Measurements from ENCODE around the gene RNLS.

The RNLS gene

GRCh38 chr10:88620441-88620840 lies 37.3 kb upstream of the RNLS start:
- H3K9me3 ChIP-seq (ENCODE audit: low read length) = no peaks in the 10 kb centered on the region
- H3K27me3 ChIP-seq (ENCODE audit: insufficient read depth, low read length) = no peaks in the 10 kb centered on the region
- H3K9me2 ChIP-seq (ENCODE audit: low read depth, low read length) = no peaks in the 10 kb centered on the region
- no peaks in the 10 kb centered on the region for H3K36me3 ChIP-seq (ENCODE audit: insufficient read depth, low read length)
- no peaks in the 10 kb centered on the region for H3K4me1 ChIP-seq (ENCODE audit: insufficient read depth, low read length, severe bottlenecking)
- no peak overlapping the region for H3K9ac ChIP-seq (ENCODE audit: low read length)
- H3K4me2 ChIP-seq (ENCODE audit: low read length) = no peak overlapping the region
- H3F3A ChIP-seq (ENCODE audit: insufficient read depth, low read length) = no peaks in the 10 kb centered on the region
- no peak overlapping the region for H2AFZ ChIP-seq (ENCODE audit: low read length)
- H3K79me2 ChIP-seq (ENCODE audit: insufficient read depth, low read length) = no peaks in the 10 kb centered on the region
- H4K20me1 ChIP-seq (ENCODE audit: insufficient read depth, low read length) = no peaks in the 10 kb centered on the region
- no peak overlapping the region for H3K27ac ChIP-seq (ENCODE audit: low read depth, low read length, poor library complexity, severe bottlenecking)
- TF ChIP-seq CTCF (IDR thresholded peaks at IDR 0.05; ENCODE audit: low read length) (no peak), EZH2 (IDR thresholded peaks at IDR 0.05; ENCODE audit: borderline replicate concordance, low read length) (no peak)
- no peak overlapping the region for H3K4me3 ChIP-seq (ENCODE audit: low read depth, low read length, poor library complexity, severe bottlenecking)

GRCh38 chr10:88618496-88618895 lies 35.4 kb upstream of the RNLS start:
- no peak overlapping the region for H2AFZ ChIP-seq (ENCODE audit: low read length)
- no peak overlapping the region for H3K27ac ChIP-seq (ENCODE audit: low read depth, low read length, poor library complexity, severe bottlenecking)
- no peak overlapping the region for H3K4me3 ChIP-seq (ENCODE audit: low read depth, low read length, poor library complexity, severe bottlenecking)
- no peaks in the 10 kb centered on the region for H3K27me3 ChIP-seq (ENCODE audit: insufficient read depth, low read length)
- H4K20me1 ChIP-seq (ENCODE audit: insufficient read depth, low read length) = no peaks in the 10 kb centered on the region
- no peaks in the 10 kb centered on the region for H3K36me3 ChIP-seq (ENCODE audit: insufficient read depth, low read length)
- no peaks in the 10 kb centered on the region for H3F3A ChIP-seq (ENCODE audit: insufficient read depth, low read length)
- no peak overlapping the region for H3K9ac ChIP-seq (ENCODE audit: low read length)
- TF ChIP-seq EZH2 (IDR thresholded peaks at IDR 0.05; ENCODE audit: borderline replicate concordance, low read length) = no peak
- TF ChIP-seq CTCF (IDR thresholded peaks at IDR 0.05; ENCODE audit: low read length) = no peak
- no peaks in the 10 kb centered on the region for H3K9me2 ChIP-seq (ENCODE audit: low read depth, low read length)
- H3K79me2 ChIP-seq (ENCODE audit: insufficient read depth, low read length) = no peaks in the 10 kb centered on the region
- no peak overlapping the region for H3K4me2 ChIP-seq (ENCODE audit: low read length)
- no peaks in the 10 kb centered on the region for H3K4me1 ChIP-seq (ENCODE audit: insufficient read depth, low read length, severe bottlenecking)
- H3K9me3 ChIP-seq (ENCODE audit: low read length) = no peaks in the 10 kb centered on the region

GRCh38 chr10:88617772-88618300 lies 34.7 kb upstream of the RNLS start:
- Histone ChIP-seq H2AFZ (ENCODE audit: low read length) (no peak overlapping the region), H3F3A (ENCODE audit: insufficient read depth, low read length) (no peaks in the 10 kb centered on the region), H3K4me2 (ENCODE audit: low read length) (no peak overlapping the region), H3K9ac (ENCODE audit: low read length) (no peak overlapping the region), H3K27ac (ENCODE audit: low read depth, low read length, poor library complexity, severe bottlenecking) (no peak overlapping the region), H4K20me1 (ENCODE audit: insufficient read depth, low read length) (no peaks in the 10 kb centered on the region), H3K9me2 (ENCODE audit: low read depth, low read length) (no peaks in the 10 kb centered on the region), H3K27me3 (ENCODE audit: insufficient read depth, low read length) (no peaks in the 10 kb centered on the region), H3K4me3 (ENCODE audit: low read depth, low read length, poor library complexity, severe bottlenecking) (no peak overlapping the region), H3K36me3 (ENCODE audit: insufficient read depth, low read length) (no peaks in the 10 kb centered on the region), H3K4me1 (ENCODE audit: insufficient read depth, low read length, severe bottlenecking) (no peaks in the 10 kb centered on the region), H3K79me2 (ENCODE audit: insufficient read depth, low read length) (no peaks in the 10 kb centered on the region), H3K9me3 (ENCODE audit: low read length) (no peaks in the 10 kb centered on the region)
- TF ChIP-seq CTCF (IDR thresholded peaks at IDR 0.05; ENCODE audit: low read length) (no peak), EZH2 (IDR thresholded peaks at IDR 0.05; ENCODE audit: borderline replicate concordance, low read length) (no peak)

Measured in OCI-LY1 (cell line).